Neural cell (in vitro differentiated cells): ENCODE data around the gene MFSD2A. TPM values are rescaled to one million over a fixed set of nuclear protein-coding genes. Genes with fewer than 3 reads are reported as not detected.

Experiments
- H2AFZ ChIP-seq: fragments of 200-600, 300-800 bp; sonication (generic), shearing (Covaris generic); 2 replicates; pipeline ENCODE4 v1.6.0; 2014; ENCODE audit warnings: low read depth, mild to moderate bottlenecking, antibody characterized with exemption, low read length, moderate library complexity
- H3F3A ChIP-seq: fragments of 200-600 bp; shearing (Covaris generic); 2 replicates; pipeline ENCODE4 v1.6.1; 2016; ENCODE audit warnings: mild to moderate bottlenecking, moderate library complexity, mixed read lengths, antibody characterized with exemption, low read length; ENCODE audit not compliant: insufficient read depth, poor library complexity, severe bottlenecking
- H3K27ac ChIP-seq: fragments of 200-600, 300-800 bp; sonication (generic), shearing (Covaris generic); 2 replicates; pipeline ENCODE4 v1.5.1; 2014; ENCODE audit warnings: mild to moderate bottlenecking, low read length, moderate library complexity
- H3K27me3 ChIP-seq: fragments of 300-800, 200-600 bp; sonication (generic), shearing (Covaris generic); 2 replicates; pipeline ENCODE4 v1.6.0; 2014; ENCODE audit warnings: mild to moderate bottlenecking, low read depth, low read length, moderate library complexity; ENCODE audit not compliant: insufficient read depth
- H3K36me3 ChIP-seq: fragments of 300-800, 200-600 bp; sonication (generic), shearing (Covaris generic); 2 replicates; pipeline ENCODE4 v1.5.1; 2014; ENCODE audit warnings: mild to moderate bottlenecking, antibody characterized with exemption, low read length, moderate library complexity; ENCODE audit not compliant: insufficient read depth
- H3K4me2 ChIP-seq: fragments of 300-800, 200-600 bp; sonication (generic), shearing (Covaris generic); 2 replicates; pipeline ENCODE4 v1.6.0; 2014; ENCODE audit warnings: mild to moderate bottlenecking, low read length
- H3K4me3 ChIP-seq: fragments of 300-800, 200-600 bp; sonication (generic), shearing (Covaris generic); 2 replicates; pipeline ENCODE4 v1.5.1; 2014; ENCODE audit warnings: mild to moderate bottlenecking, low read length, moderate library complexity
- H3K79me2 ChIP-seq: fragments of 200-600 bp; shearing (Covaris generic); replicated peaks from 2 replicates; pipeline ENCODE4 v1.6.0; 2014; ENCODE audit warnings: mild to moderate bottlenecking, low read length, moderate library complexity; ENCODE audit not compliant: insufficient read depth
- H3K9ac ChIP-seq: fragments of 300-800, 200-600 bp; sonication (generic), shearing (Covaris generic); 2 replicates; pipeline ENCODE4 v1.6.1; 2016; ENCODE audit warnings: mild to moderate bottlenecking, low read length, mixed read lengths
- H3K9me2 ChIP-seq: fragments of 200-600 bp; shearing (Covaris generic); 2 replicates; pipeline ENCODE4 v1.6.1; 2016; ENCODE audit warnings: mild to moderate bottlenecking, low read length, mixed read lengths; ENCODE audit not compliant: insufficient read depth
- H3K9me3 ChIP-seq: fragments of 200-600, 300-800 bp; sonication (generic), shearing (Covaris generic); 2 replicates; pipeline ENCODE4 v1.6.1; 2016; ENCODE audit warnings: mild to moderate bottlenecking, mixed run types, low read length, moderate library complexity, mixed read lengths
- H4K20me1 ChIP-seq: fragments of 200-600 bp; shearing (Covaris generic); 2 replicates; pipeline ENCODE4 v1.6.1; 2016; ENCODE audit warnings: mild to moderate bottlenecking, mixed run types; ENCODE audit not compliant: insufficient read depth
- EP300 ChIP-seq: fragments of 450-650 bp; conservative IDR thresholded peaks from 2 replicates; pipeline ENCODE4 v1.6.1; 2014; ENCODE audit warnings: antibody characterized with exemption, mild to moderate bottlenecking, moderate library complexity; ENCODE audit not compliant: poor library complexity, severe bottlenecking
- EZH2 ChIP-seq: fragments of 200-600, 300-800 bp; shearing (Covaris generic), sonication (generic); IDR thresholded peaks from 2 replicates; pipeline ENCODE4 v1.6.1; 2014; ENCODE audit warnings: antibody characterized with exemption, low read length, borderline replicate concordance, mild to moderate bottlenecking; ENCODE audit not compliant: insufficient read depth, poor library complexity, severe bottlenecking
- MXI1 ChIP-seq: fragments of 450-650 bp; conservative IDR thresholded peaks from 2 replicates; pipeline ENCODE4 v1.6.1; 2014; ENCODE audit warnings: antibody characterized with exemption, mild to moderate bottlenecking; ENCODE audit not compliant: poor library complexity, severe bottlenecking
- POLR2AphosphoS5 ChIP-seq: IDR thresholded peaks from 2 replicates; pipeline ENCODE4 v1.6.1; 2012
- RAD21 ChIP-seq: fragments of 450-650 bp; conservative IDR thresholded peaks from 2 replicates; pipeline ENCODE4 v1.6.1; 2014; ENCODE audit warnings: antibody characterized with exemption, mild to moderate bottlenecking, moderate library complexity
- SMC3 ChIP-seq: fragments of 450-650 bp; conservative IDR thresholded peaks from 2 replicates; pipeline ENCODE4 v1.6.1; 2014; ENCODE audit warnings: antibody characterized with exemption, mild to moderate bottlenecking, moderate library complexity; ENCODE audit not compliant: poor library complexity
- TAF1 ChIP-seq: IDR thresholded peaks from 2 replicates; pipeline ENCODE4 v1.6.1; 2012; ENCODE audit warnings: low read depth
- polyA plus RNA-seq: library from polyadenylated mRNA; depleted of rRNA; stranded (reverse); fragments of >200 nt; gene quantifications from 2 replicates; pipeline ENCODE4 v1.2.3, GENCODE V29; 2014
- TF ChIP-seq, protein P1 (sequence below): IDR thresholded peaks from 2 replicates; pipeline ENCODE4 v1.6.1; 2012; ENCODE audit warnings: borderline replicate concordance
- TF ChIP-seq, protein P2 (sequence below): fragments of 450-650 bp; IDR thresholded peaks from 2 replicates; pipeline ENCODE4 v1.5.1; 2014; ENCODE audit warnings: antibody characterized with exemption, mild to moderate bottlenecking, moderate library complexity; ENCODE audit not compliant: poor library complexity, severe bottlenecking

Gene MFSD2A
- polyA plus RNA-seq, 1 donor from 2014 or later: 7.0 TPM

DNA sequence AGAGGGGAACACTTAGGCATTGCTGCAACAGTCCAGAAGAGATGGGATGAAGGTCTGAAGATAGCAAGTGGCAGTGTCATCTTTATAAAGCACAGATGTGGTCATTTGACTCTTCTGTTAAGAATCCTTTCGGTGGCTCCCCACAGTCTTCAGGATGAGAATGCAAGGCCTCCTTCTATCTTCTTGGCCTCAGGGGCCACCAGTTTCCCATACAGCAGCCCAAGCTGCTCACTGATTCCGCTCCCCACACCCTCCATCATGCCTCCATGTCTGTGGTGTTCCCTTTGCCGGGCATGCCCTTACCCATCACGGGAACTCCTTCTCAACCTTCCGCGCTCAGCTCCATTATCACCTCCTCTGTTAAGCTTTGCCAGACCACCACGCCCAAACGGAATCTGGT is 16.1 kb upstream of the MFSD2A start:
- H4K20me1 ChIP-seq: no peaks in the 10 kb centered on the region
- no peak overlapping the region for H2AFZ ChIP-seq
- H3K79me2 ChIP-seq: no peaks in the 10 kb centered on the region
- no peak overlapping the region for H3K4me2 ChIP-seq
- no peaks in the 10 kb centered on the region for H3K27me3 ChIP-seq
- no peak for TF ChIP-seq TAF1
- TF ChIP-seq SMC3: no peak
- TF ChIP-seq EP300: no peak
- TF ChIP-seq, protein P1, sequence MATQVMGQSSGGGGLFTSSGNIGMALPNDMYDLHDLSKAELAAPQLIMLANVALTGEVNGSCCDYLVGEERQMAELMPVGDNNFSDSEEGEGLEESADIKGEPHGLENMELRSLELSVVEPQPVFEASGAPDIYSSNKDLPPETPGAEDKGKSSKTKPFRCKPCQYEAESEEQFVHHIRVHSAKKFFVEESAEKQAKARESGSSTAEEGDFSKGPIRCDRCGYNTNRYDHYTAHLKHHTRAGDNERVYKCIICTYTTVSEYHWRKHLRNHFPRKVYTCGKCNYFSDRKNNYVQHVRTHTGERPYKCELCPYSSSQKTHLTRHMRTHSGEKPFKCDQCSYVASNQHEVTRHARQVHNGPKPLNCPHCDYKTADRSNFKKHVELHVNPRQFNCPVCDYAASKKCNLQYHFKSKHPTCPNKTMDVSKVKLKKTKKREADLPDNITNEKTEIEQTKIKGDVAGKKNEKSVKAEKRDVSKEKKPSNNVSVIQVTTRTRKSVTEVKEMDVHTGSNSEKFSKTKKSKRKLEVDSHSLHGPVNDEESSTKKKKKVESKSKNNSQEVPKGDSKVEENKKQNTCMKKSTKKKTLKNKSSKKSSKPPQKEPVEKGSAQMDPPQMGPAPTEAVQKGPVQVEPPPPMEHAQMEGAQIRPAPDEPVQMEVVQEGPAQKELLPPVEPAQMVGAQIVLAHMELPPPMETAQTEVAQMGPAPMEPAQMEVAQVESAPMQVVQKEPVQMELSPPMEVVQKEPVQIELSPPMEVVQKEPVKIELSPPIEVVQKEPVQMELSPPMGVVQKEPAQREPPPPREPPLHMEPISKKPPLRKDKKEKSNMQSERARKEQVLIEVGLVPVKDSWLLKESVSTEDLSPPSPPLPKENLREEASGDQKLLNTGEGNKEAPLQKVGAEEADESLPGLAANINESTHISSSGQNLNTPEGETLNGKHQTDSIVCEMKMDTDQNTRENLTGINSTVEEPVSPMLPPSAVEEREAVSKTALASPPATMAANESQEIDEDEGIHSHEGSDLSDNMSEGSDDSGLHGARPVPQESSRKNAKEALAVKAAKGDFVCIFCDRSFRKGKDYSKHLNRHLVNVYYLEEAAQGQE: no peak
- TF ChIP-seq EZH2: no peak
- TF ChIP-seq POLR2AphosphoS5: no peak
- TF ChIP-seq, protein P2, sequence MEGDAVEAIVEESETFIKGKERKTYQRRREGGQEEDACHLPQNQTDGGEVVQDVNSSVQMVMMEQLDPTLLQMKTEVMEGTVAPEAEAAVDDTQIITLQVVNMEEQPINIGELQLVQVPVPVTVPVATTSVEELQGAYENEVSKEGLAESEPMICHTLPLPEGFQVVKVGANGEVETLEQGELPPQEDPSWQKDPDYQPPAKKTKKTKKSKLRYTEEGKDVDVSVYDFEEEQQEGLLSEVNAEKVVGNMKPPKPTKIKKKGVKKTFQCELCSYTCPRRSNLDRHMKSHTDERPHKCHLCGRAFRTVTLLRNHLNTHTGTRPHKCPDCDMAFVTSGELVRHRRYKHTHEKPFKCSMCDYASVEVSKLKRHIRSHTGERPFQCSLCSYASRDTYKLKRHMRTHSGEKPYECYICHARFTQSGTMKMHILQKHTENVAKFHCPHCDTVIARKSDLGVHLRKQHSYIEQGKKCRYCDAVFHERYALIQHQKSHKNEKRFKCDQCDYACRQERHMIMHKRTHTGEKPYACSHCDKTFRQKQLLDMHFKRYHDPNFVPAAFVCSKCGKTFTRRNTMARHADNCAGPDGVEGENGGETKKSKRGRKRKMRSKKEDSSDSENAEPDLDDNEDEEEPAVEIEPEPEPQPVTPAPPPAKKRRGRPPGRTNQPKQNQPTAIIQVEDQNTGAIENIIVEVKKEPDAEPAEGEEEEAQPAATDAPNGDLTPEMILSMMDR: no peak
- no peak for TF ChIP-seq RAD21
- H3K9ac ChIP-seq: no peak overlapping the region
- no peaks in the 10 kb centered on the region for H3K36me3 ChIP-seq
- H3K9me3 ChIP-seq: no peaks in the 10 kb centered on the region
- H3K9me2 ChIP-seq: no peaks in the 10 kb centered on the region
- H3F3A ChIP-seq: no peaks in the 10 kb centered on the region
- H3K27ac ChIP-seq: no peak overlapping the region
- no peak overlapping the region for H3K4me3 ChIP-seq

DNA sequence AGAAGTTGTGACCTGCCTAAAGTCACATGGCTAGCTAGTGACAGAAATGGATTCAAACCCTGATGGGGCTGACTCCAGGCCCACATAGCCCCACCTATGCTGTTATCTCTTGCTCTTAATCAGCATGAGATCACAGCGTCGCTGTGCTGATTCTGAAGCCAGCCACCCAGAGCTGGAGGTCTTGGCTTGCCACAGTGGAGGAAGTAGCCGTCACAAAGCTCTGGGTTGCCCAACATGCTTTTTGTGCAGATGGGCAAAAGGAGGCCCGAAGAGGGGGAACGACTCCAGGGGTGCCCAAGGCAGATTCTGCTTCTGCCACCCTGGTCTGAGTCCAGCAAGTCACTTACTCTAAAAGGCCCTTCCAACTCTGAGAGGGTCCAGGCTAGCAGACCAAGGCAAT is 14.7 kb upstream of the MFSD2A start:
- Histone ChIP-seq H3K4me3 (no peak overlapping the region), H3K9me2 (no peaks in the 10 kb centered on the region), H3K9ac (no peak overlapping the region), H3K27me3 (no peaks in the 10 kb centered on the region), H3K79me2 (no peaks in the 10 kb centered on the region), H3K27ac (no peak overlapping the region), H4K20me1 (no peaks in the 10 kb centered on the region), H3F3A (no peaks in the 10 kb centered on the region), H3K36me3 (no peaks in the 10 kb centered on the region), H3K4me2 (no peak overlapping the region), H2AFZ (no peak overlapping the region), H3K9me3 (no peaks in the 10 kb centered on the region)
- TF ChIP-seq SMC3: no peak
- no peak for TF ChIP-seq MXI1
- TF ChIP-seq TAF1: no peak
- TF ChIP-seq EP300: no peak
- TF ChIP-seq POLR2AphosphoS5: no peak
- TF ChIP-seq, protein P2: no peak
- TF ChIP-seq, protein P1: no peak
- TF ChIP-seq RAD21: no peak
- no peak for TF ChIP-seq EZH2
